Esophagus squamous epithelium (tissue), 5 donors: ENCODE measurements around the gene SNX32. TPM values are rescaled to one million over a fixed set of nuclear protein-coding genes. Genes with fewer than 3 reads are reported as not detected.

ENCODE experiments used
- DNase-seq: peaks from one replicate; lab custom pipeline; 2025; lab: John Stamatoyannopoulos, UW
- H3K27ac ChIP-seq, 4 donors: fragments of 200-600 bp; sonication (generic); one replicate each; pipeline ENCODE4 v1.5.1; 2016 to 2019; ENCODE audit warnings: mild to moderate bottlenecking in 1 of 4
- H3K27me3 ChIP-seq, 4 donors: fragments of 200-600 bp; sonication (generic); 1 replicate in 3 of 4; 2 replicates in 1 of 4; pipeline versions ENCODE4 v1.5.1 to v1.6.0; 2017 to 2021; ENCODE audit warnings: antibody characterized with exemption in 1 of 4
- H3K36me3 ChIP-seq, 3 donors: fragments of 200-600 bp; sonication (generic); one replicate each; pipeline ENCODE4 v1.5.1; 2016 to 2019
- H3K4me1 ChIP-seq, 3 donors: fragments of 200-600 bp; sonication (generic); one replicate each; pipeline ENCODE4 v1.5.1; 2017 to 2019
- H3K4me3 ChIP-seq, 4 donors: fragments of 200-600 bp; sonication (generic); 1 replicate in 3 of 4; 2 replicates in 1 of 4; pipeline ENCODE4 v1.5.1; 2016 to 2019; ENCODE audit warnings: mild to moderate bottlenecking in 2 of 4, moderate library complexity in 1 of 4
- H3K9me3 ChIP-seq, 3 donors: fragments of 200-600 bp; sonication (generic); one replicate each; pipeline ENCODE4 v1.5.1; 2016 to 2019
- CTCF ChIP-seq, 6 experiments: fragments of 450-650 bp in 4 of 6; fragments of 200-600 bp in 2 of 6; sonication (generic) in 2 of 6; IDR thresholded peaks; one replicate each; pipeline ENCODE4 v1.5.1; 2016 to 2019; ENCODE audit warnings: antibody characterized with exemption in 6 of 6, mild to moderate bottlenecking in 4 of 6, moderate library complexity in 4 of 6
- POLR2A ChIP-seq, 4 donors: fragments of 450-650 bp; IDR thresholded peaks; one replicate each; pipeline ENCODE4 v1.6.1; 2017; ENCODE audit warnings: antibody characterized with exemption in 4 of 4, mild to moderate bottlenecking in 4 of 4, moderate library complexity in 3 of 4
- WGBS, 2 donors: methylation state at CpG; one replicate each; pipeline ENCODE4 v1.1.5; 2018; 5-methylcytosine and 5-hydroxymethylcytosine counted together
- intact Hi-C: fragments of 100-400 bp; cut with DNase I; formaldehyde crosslinking; loops from one replicate; pipeline ENCODE4 v1.15.0; 2022
- total RNA-seq, 4 donors: library from RNA; depleted of rRNA; stranded (reverse); fragments of >200 nt; gene quantifications; one replicate each; pipeline ENCODE4 v1.1.0, GENCODE V29; 2016
- donor health status: DM: yes; HTN: yes; CAD: no.

SNX32 gene
- total RNA-seq, 4 donors from 2014 or later: 0.38 TPM; not detected in 3

- Histone ChIP-seq H3K27ac (peak overlapping the region; percentile 81 to 91 (median 89)), H3K36me3 (no peaks in the 10 kb centered on the region), H3K9me3 (no peaks in the 10 kb centered on the region), H3K27me3 (peaks cover 0 to 49% (median 9%) of the 10 kb centered on the region in 4 donors), H3K4me3 (peak overlapping the region; percentile 53 to 71 (median 68)), H3K4me1 (peaks cover 53 to 100% (median 61%) of the 10 kb centered on the region in 3 donors)
- WGBS, 2 donors: 0 to 3% methylated on average over 9 to 10 of the region's 64 CpGs
- no peak for TF ChIP-seq CTCF (IDR thresholded peaks at IDR 0.05)
- no peak for TF ChIP-seq POLR2A (IDR thresholded peaks at IDR 0.05)
- no peak for DNase-seq
- intact Hi-C loops: no loop called here
Measured at GRCh38 chr11:65787649-65788622, 45.8 kb upstream of the SNX32 start.

- Histone ChIP-seq H3K9me3 (no peaks in the 10 kb centered on the region), H3K4me1 (peaks cover 57 to 100% (median 64%) of the 10 kb centered on the region in 3 donors), H3K4me3 (peak overlapping the region; percentile 53 to 71 (median 68)), H3K27me3 (peaks cover 0 to 54% (median 9%) of the 10 kb centered on the region in 4 donors), H3K27ac (peak overlapping the region in 3 of 4 donors; percentile 89 to 91 (median 89)), H3K36me3 (peaks cover 0 to 1% (median 0%) of the 10 kb centered on the region in 3 donors)
- intact Hi-C loops: no loop called here
- DNase-seq: no peak
- no peak for TF ChIP-seq CTCF (IDR thresholded peaks at IDR 0.05)
- TF ChIP-seq POLR2A (IDR thresholded peaks at IDR 0.05): no peak
- 75 to 84% methylated on average over 6 of the region's 6 CpGs for WGBS, 2 donors
Measured at GRCh38 chr11:65788821-65789220, 44.9 kb upstream of the SNX32 start.

- peaks cover 0 to 8% (median 6%) of the 10 kb centered on the region in 3 donors for H3K36me3 ChIP-seq
- no peaks in the 10 kb centered on the region for H3K9me3 ChIP-seq
- H3K27me3 ChIP-seq: peaks cover 0 to 54% (median 9%) of the 10 kb centered on the region in 4 donors
- H3K4me3 ChIP-seq: peak overlapping the region; percentile 53 to 71 (median 68)
- intact Hi-C loops: no loop called here
- peak overlapping the region in 2 of 4 donors; percentile 89 to 91 for H3K27ac ChIP-seq
- TF ChIP-seq CTCF (IDR thresholded peaks at IDR 0.05) (no peak), POLR2A (IDR thresholded peaks at IDR 0.05) (no peak)
- DNase-seq: no peak
- WGBS, 2 donors: 76% methylated on average over 5 to 9 of the region's 14 CpGs
- peaks cover 56 to 100% (median 60%) of the 10 kb centered on the region in 3 donors for H3K4me1 ChIP-seq
Measured at GRCh38 chr11:65789230-65790103, 44.3 kb upstream of the SNX32 start.

- WGBS, 2 donors: 42 to 64% methylated on average over 3 to 6 of the region's 13 CpGs
- peaks cover 0 to 52% (median 9%) of the 10 kb centered on the region in 4 donors for H3K27me3 ChIP-seq
- H3K36me3 ChIP-seq: peaks cover 0 to 16% (median 14%) of the 10 kb centered on the region in 3 donors
- TF ChIP-seq POLR2A (IDR thresholded peaks at IDR 0.05) (no peak), CTCF (IDR thresholded peaks at IDR 0.05) (no peak)
- H3K9me3 ChIP-seq: no peaks in the 10 kb centered on the region
- H3K27ac ChIP-seq: peak overlapping the region; percentile 78 to 91 (median 88)
- peak overlapping the region; percentile 11 to 71 (median 46) for H3K4me3 ChIP-seq
- peaks cover 56 to 91% (median 57%) of the 10 kb centered on the region in 3 donors for H3K4me1 ChIP-seq
- intact Hi-C loops: no loop called here
- no peak for DNase-seq
Measured at GRCh38 chr11:65790104-65790901, 43.5 kb upstream of the SNX32 start.
